ENCODE data around the gene PLAGL1.

DNA sequence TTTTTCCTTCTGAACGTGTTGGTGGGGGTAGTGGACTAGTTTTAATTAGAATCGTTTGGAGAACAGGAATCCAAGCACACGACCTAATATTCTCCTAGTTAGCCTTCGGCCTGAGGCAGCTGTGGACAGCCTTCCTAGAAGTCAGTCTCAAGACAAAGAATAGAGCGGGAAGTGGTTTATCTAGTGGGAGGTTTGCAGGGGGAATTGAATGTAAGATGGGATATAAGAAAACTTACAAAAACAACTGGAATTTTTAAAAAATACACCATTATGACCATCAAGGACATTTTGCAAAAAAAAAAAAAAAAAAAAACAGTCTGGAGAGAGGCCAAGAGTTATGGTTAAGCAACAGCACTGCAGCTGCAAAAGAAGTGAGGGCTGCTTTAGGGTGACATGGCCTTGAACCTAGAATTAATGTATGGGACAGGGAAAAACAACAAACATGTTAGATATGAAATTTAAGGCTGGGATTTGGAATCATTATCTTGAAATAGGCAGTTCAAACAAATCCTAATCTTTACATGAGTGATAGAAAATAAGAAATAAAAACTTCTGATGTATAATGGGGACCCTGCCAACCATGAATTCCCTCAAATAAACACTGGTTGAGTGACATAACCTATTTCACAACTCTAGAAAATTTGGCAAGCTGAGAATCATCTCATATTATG is 40.2 kb downstream of the PLAGL1 start:
- TF ChIP-seq, protein P1, sequence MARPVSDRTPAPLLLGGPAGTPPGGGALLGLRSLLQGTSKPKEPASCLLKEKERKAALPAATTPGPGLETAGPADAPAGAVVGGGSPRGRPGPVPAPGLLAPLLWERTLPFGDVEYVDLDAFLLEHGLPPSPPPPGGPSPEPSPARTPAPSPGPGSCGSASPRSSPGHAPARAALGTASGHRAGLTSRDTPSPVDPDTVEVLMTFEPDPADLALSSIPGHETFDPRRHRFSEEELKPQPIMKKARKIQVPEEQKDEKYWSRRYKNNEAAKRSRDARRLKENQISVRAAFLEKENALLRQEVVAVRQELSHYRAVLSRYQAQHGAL (CRISPR knock-in tag; IDR thresholded peaks at IDR 0.05; ENCODE audit: not compliant biosample characterization): no peak
- TF ChIP-seq, protein P2, sequence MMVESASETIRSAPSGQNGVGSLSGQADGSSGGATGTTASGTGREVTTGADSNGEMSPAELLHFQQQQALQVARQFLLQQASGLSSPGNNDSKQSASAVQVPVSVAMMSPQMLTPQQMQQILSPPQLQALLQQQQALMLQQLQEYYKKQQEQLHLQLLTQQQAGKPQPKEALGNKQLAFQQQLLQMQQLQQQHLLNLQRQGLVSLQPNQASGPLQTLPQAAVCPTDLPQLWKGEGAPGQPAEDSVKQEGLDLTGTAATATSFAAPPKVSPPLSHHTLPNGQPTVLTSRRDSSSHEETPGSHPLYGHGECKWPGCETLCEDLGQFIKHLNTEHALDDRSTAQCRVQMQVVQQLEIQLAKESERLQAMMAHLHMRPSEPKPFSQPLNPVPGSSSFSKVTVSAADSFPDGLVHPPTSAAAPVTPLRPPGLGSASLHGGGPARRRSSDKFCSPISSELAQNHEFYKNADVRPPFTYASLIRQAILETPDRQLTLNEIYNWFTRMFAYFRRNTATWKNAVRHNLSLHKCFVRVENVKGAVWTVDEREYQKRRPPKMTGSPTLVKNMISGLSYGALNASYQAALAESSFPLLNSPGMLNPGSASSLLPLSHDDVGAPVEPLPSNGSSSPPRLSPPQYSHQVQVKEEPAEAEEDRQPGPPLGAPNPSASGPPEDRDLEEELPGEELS (CRISPR knock-in tag; IDR thresholded peaks at IDR 0.05): no peak
- TF ChIP-seq NBN (conservative IDR thresholded peaks at IDR 0.05): no peak
- no peak for TF ChIP-seq TAF1 (CRISPR knock-in tag; IDR thresholded peaks at IDR 0.05)
- TF ChIP-seq, protein P3, sequence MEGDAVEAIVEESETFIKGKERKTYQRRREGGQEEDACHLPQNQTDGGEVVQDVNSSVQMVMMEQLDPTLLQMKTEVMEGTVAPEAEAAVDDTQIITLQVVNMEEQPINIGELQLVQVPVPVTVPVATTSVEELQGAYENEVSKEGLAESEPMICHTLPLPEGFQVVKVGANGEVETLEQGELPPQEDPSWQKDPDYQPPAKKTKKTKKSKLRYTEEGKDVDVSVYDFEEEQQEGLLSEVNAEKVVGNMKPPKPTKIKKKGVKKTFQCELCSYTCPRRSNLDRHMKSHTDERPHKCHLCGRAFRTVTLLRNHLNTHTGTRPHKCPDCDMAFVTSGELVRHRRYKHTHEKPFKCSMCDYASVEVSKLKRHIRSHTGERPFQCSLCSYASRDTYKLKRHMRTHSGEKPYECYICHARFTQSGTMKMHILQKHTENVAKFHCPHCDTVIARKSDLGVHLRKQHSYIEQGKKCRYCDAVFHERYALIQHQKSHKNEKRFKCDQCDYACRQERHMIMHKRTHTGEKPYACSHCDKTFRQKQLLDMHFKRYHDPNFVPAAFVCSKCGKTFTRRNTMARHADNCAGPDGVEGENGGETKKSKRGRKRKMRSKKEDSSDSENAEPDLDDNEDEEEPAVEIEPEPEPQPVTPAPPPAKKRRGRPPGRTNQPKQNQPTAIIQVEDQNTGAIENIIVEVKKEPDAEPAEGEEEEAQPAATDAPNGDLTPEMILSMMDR (CRISPR knock-in tag; IDR thresholded peaks at IDR 0.05): no peak
- TF ChIP-seq, protein P4, sequence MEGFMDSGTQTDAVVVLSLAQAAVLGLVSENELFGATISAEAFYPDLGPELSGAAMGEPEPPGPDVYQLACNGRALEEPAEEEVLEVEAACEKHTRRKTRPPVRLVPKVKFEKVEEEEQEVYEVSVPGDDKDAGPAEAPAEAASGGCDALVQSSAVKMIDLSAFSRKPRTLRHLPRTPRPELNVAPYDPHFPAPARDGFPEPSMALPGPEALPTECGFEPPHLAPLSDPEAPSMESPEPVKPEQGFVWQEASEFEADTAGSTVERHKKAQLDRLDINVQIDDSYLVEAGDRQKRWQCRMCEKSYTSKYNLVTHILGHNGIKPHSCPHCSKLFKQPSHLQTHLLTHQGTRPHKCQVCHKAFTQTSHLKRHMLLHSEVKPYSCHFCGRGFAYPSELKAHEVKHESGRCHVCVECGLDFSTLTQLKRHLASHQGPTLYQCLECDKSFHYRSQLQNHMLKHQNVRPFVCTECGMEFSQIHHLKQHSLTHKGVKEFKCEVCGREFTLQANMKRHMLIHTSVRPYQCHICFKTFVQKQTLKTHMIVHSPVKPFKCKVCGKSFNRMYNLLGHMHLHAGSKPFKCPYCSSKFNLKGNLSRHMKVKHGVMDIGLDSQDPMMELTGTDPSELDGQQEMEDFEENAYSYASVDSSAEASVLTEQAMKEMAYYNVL (CRISPR knock-in tag; IDR thresholded peaks at IDR 0.05; ENCODE audit: borderline replicate concordance): no peak
- no peak for TF ChIP-seq BRD4 (CRISPR knock-in tag; IDR thresholded peaks at IDR 0.05)
- TF ChIP-seq GATAD2A (CRISPR knock-in tag; IDR thresholded peaks at IDR 0.05): no peak
- TF ChIP-seq SIN3A (IDR thresholded peaks at IDR 0.05; ENCODE audit: borderline replicate concordance, low read depth, low read length): no peak
- TF ChIP-seq EED (CRISPR knock-in tag; IDR thresholded peaks at IDR 0.05): no peak
